ENCODE data around the gene ZNF638.

GRCh38 chr2:71468279-71469015 is 136.9 kb downstream of the ZNF638 start:
- TF ChIP-seq CTCF (IDR thresholded peaks at IDR 0.05): no peak
- no peak for TF ChIP-seq ZFX (IDR thresholded peaks at IDR 0.05; ENCODE audit: borderline replicate concordance)
